ENCODE measurements around the gene DENND4A.
A peak's percentile ranks its signal among the peaks of the same experiment; 100 is the strongest.
"Not testable (repeated sequence)": the region's sequence is repeated elsewhere in the genome, so short reads cannot be mapped to it uniquely, and the experiment has no call there.

Gene DENND4A

DNA sequence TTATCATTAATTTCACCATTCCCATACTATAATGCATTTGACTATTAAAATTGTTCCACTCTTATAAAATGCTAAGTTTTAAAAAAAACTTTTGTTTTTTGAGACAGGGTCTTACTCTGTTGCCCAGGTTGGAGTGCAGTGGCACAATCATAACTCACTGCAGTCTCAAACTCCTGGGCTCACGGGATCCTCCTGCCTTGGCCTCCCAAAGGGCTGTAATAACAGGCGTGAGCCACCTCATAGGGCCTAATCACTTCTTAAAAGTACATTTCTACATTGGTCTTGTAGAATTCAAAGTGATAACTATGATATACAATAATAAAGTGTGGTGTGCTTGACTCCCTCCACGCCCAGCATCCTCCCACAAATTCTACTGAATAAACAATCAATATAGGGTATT is 3.0 kb downstream of the DENND4A start:
- peak; percentile 51 for DNase-seq (ENCODE audit: low spot score)

GRCh38 chr15:65787260-65787659 is 4.8 kb downstream of the DENND4A start:
- DNase-seq (ENCODE audit: low spot score) = no peak

DNA sequence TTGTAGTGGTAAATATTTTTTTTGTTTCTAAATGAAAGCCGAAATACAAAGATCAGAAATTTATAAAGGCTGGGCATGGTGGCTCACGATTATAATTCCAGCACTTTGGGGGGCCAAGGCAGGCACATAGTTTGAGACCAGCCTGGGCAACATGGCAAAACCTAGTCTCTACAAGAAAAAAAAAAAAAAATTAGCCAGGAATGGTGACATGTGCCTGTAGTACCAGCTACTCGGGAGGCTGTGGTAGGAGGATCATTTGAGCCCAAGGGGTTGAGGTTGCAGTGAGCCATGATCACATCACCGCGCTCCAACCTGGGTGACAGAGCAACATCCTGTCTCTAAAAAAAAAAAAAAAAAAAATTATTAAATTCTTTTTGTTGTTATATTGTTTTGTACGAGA is 6.9 kb downstream of the DENND4A start:
- no peak for DNase-seq (ENCODE audit: low spot score)

DNA sequence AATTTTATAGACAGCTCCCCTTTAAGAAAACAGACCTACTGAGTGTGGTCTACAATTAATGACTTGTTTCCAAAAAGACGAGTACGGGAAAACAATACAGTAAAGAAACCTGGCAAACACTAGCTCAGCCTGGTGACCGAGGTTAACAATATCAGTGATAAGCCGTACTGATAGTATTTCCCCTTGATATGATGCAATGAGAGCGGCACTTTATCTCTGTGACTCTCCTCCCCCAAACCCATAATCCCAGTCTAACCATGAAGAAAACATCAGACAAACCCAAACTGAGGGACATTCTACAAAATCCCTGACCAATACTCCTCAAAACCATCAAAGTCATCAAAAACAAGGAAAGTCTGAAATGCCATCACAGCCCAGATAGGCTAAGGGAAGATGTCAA is 8.2 kb downstream of the DENND4A start:
- peak; percentile 44 for DNase-seq (ENCODE audit: low spot score)

GRCh38 chr15:65782096-65782495 is 10.0 kb downstream of the DENND4A start:
- peak; percentile 37 for DNase-seq (ENCODE audit: low spot score)

DNA sequence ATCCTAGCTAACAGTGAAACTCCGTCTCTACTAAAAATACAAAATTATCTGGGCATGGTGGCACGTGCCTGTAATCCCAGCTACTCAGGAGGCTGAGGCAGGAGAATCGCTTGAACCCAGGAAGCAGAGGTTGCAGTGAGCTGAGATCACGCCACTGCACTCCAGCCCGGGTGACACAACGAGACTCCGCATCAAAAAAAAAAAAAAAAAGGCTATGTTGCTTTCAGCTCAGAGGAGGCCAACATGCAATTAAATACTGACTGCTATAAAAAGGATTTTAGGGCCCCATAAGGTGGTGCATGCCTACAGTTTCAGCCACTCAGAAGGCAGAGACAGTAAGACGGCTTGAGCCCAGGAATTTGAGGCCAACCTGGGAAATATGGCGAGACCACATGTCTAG is 13.4 kb downstream of the DENND4A start:
- not testable (repeated sequence) for DNase-seq (ENCODE audit: low spot score)

DNA sequence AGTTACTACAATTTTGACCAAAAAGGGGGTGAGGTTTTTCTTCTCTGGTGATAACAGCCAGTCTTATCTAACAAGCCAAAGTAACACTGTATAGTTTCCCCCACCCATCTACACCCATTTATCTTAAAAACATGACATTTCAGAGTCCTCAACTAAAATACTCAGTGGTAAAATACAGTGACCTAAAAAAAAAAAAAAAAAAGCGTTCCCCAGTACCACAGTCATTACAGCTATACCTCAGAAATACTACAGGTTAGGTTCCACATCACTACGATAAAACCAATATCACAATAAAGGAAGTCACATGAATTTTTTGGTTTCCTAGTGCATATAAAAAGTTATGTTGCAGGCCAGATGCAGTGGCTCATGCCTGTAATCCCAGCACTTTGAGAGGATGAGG is 13.8 kb downstream of the DENND4A start:
- peak; percentile 64 for DNase-seq (ENCODE audit: low spot score)

- no peak for DNase-seq (ENCODE audit: low spot score)
Observed at GRCh38 chr15:65777843-65778242, 14.2 kb downstream of the DENND4A start.

- DNase-seq (ENCODE audit: low spot score) = no peak
Observed at GRCh38 chr15:65777053-65777452, 15.0 kb downstream of the DENND4A start.

DNA sequence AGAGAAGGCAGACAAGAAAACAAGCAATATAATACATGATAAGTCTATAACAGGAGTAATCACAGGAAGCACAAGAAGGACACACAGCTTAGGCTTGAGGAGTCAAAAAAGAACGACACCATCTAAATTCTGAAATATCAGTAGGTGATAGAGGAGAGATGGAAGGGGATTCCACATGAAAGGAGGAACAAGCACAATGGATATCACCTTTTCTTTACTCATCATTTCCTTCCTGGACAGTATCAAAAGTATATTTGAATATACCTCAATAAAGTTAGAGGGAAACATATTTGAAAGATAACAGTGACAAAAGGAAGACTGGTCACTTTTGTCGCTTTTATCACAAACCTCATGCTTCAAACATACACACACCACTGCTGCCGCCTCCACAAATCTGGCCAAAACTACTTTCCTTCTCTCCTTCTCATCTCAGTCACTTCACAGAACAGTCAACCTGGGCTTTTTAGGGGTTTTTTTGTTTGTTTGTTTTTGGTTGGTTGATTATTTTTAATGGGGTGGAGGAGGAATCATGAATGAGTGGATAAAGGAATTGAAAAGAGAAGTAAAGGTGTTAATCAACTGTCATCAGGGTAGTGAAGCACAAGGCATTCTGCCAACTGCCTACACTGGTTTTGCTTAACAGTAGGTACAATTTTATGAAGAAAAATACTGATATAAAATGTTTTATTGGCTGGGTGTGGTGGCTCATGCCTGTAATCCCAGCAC is 18.5 kb downstream of the DENND4A start:
- no peak for DNase-seq (ENCODE audit: low spot score)

GRCh38 chr15:65772930-65773329 is 19.2 kb downstream of the DENND4A start:
- DNase-seq (ENCODE audit: low spot score) = no peak

- DNase-seq (ENCODE audit: low spot score) = no peak
Observed at GRCh38 chr15:65771870-65772269, 20.2 kb downstream of the DENND4A start.

DNA sequence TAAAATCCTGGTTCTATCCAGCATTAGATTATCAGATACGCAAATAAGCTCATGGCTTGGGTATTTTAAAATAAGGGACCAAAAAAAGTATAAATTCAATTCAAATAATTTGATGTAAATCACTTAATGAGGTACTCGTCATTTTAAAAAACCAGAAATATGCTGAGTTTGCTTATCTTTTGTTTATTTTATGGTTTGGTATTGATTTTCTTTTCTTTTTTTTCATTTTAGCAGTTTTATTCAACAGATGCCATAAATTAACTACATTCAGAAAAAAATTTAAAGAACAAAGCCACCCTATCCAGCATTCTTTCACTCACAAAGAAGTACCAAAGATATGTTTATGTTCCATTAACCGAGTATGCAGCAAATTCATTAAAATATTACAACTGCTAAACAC is 22.6 kb downstream of the DENND4A start:
- DNase-seq (ENCODE audit: low spot score) = no peak

DNA sequence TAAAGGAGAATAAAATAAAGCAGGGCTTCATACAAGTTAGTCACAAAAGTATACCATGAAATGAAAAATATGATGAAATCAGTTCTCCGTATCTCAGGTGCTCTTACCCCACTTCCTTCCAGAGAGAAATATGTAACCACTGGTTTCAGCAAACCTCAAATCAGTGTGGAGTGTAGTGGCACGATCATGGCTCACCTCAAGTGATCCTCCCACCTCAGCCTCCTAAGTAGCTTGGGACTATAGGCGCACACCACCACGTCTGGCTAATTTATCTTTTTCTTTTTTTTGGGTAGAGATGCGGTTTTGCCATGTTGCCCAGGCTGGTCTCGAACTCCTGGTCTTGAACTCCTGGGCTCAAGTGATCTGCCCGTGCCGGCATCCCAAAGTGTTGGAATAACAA is 24.2 kb downstream of the DENND4A start:
- DNase-seq (ENCODE audit: low spot score) = no peak

- DNase-seq (ENCODE audit: low spot score) = no peak
Observed at GRCh38 chr15:65767264-65767595, 24.9 kb downstream of the DENND4A start.

DNA sequence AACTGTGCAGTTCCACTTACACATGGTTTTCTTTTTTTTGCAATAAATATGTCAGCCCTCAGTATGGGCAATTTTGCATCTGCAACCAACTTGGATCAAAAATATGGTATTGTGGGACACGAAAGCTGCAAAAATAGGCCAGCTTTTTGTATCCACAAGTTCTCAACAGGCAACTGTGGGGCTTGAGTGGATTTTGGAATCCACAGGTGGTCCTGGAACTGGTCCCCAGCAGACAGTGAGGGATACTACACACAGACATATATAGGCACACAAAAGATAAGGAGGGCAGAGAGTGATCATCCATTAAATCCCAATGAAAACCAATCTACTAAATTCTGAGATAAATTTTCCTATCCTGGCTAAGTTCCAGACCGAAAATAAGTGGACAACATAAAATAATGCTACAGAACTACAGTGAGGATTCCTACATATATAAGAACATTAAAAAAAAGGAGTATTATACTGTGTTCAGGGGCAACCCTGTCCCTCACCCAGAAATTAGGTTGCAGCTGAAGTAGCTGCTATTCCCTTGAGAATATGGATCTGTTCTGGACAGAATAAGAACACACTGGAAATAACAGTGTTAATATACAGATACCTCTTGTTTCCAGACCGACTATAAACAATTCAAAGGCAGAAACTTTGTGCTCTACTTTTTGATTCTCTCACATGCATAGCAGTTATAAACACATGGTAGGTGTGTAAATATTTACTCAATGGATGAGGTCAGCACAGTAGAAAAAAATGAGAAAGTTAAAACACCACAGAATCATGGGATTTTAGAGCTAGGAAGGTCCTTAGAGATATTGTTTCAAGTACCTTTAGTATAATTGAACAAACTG is 25.4 kb downstream of the DENND4A start:
- DNase-seq (ENCODE audit: low spot score) = peak; percentile 62

GRCh38 chr15:65765106-65765505 is 27.0 kb downstream of the DENND4A start:
- no peak for DNase-seq (ENCODE audit: low spot score)

DNA sequence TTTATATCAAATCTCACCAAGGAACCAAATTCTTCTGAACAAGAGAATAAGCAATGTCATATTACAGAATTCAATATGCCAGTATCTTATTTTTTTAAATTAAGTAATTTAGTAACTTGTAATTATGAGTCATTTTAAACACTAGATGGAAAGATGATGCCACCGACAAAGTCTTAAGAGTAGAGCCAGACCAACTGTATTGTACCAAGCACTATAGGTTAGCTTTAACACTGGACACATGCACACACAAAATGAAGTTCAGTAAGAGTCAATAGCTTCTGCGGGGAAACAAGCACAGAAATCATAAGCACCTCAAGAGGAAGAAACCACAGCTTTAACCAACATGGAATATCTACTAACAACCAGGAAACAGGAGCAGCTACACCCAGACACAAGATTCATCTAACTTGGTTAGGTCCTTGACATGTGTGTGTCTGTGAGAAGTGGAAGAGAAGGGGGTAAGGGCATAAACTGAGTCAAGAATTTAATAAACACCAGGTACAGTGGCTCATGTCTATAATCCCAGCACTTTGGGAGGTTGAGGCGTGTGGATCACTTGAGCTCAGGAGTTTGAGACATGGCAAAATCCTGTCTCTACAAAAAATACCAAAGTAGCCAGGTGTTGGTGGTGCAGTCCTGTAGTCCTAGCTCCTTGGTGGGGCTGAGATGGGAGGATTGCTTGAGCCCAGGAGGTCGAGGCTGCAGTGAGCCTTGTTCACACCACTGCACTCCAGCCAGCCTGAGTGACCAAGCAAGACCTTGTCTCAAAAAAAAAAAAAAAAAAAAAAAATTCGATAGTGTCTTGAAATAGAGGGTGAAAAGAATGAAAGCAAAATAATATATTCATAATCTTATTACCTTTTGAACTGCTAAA is 28.9 kb downstream of the DENND4A start:
- no peak for DNase-seq (ENCODE audit: low spot score)

GRCh38 chr15:65762399-65762798 is 29.7 kb downstream of the DENND4A start:
- no peak for DNase-seq (ENCODE audit: low spot score)

DNA sequence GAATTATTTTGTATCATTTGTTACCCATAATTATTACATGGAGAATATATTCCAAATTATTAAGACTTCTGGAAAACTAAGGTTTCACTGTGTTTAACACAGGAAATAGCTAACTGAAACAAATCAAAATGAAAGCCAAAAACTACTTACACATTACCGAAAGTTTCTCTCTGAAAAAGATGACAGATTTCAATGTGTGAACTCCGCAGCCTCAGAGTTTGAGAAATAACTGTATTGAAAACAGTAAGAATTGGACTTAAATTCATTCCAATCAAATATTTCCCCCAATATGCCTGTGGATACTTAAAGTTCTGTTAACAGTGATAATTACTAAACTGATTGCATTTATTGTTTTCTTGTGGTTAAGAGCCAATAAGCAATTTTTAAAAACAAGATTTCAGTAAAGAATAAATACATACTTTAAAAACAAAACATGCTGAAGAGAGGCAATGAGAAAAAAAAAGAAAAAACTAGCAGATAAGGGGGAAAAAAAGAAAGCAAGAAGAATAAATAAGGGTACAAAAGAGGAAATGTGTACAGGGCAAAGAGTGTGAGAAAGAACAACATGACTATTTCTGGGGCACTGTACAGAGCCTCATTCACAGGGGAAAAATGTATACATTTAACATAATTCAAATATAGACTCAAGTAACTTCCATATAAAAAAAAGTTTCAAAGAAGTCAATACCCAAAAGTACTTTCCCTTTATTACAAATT is 30.7 kb downstream of the DENND4A start:
- no peak for DNase-seq (ENCODE audit: low spot score)

DNA sequence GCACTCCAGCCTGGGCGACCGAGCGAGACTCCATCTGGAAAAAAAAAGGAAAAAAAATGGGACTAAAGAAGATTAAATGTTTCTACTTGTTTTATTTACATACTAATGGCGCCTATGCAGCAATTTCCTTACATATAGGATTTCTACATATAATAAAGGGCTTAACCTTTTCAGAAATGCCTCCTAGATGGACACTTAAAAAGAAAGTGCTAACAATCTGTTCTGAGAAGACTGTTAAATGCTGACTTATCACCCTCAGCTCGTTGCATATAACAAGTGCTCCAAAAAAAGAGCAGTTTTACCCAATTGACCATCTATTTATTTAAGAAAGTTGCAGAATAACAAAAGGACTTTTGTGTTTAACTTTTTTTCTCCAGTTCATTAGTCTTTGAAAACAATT is 32.7 kb downstream of the DENND4A start:
- no peak for DNase-seq (ENCODE audit: low spot score)

GRCh38 chr15:65758242-65758641 is 33.9 kb downstream of the DENND4A start:
- no peak for DNase-seq (ENCODE audit: low spot score)
